Activated CD4-positive, alpha-beta T cell treated with anti-CD3 and anti-CD28 coated beads, Interleukin-10, Interleukin-2, amounts not matched to agents 100 ng/mL and 50 ng/mL, durations not matched to agents 16 hours and 8 hours (primary cell): ENCODE results near the gene DUSP12.
A peak's percentile ranks its signal among the peaks of the same experiment; 100 is the strongest.

Experiments
- DNase-seq: peaks from one replicate; pipeline ENCODE4 v3.0.0-alpha.2; 2020

DUSP12 gene

DNA sequence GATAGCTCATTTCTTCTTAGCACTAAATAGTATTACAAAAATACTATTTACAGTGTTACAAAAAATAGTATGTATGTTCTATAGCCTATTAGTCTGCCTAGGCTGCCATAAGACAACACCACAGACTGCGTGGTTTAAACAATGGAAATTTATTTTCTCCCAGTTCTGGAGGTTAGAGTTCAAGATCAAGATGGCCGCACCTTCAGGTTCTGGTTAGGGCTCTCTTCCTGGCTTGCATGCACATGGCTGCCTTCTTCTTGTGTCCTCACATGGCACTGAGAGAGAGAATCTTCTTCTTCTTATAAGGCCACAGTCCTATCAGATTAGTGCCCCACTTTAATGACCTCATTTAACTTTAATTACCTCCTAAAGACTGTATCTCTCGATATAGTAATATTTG is 20.7 kb downstream of the DUSP12 start:
- DNase-seq = no peak

DNA sequence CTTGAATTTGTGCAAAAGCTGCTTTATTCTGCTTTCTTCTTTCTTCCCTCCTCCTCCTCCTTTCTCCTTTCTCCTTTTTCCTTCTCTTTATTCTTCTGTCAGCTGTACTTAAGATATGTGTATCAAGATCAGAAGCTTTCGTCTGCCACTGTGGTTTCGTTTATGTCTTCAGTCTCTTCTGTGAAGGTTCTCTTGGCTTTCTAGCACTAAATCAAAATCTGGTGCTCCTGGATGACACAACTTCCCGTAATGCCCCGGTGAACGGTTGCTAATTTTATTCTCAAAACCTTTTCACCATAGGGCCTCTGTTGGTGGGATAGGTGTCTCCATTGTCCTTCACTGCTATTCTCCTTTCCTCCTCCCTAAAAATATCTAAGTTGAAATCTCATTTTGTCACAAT is 21.6 kb downstream of the DUSP12 start:
- peak; percentile 41 for DNase-seq

- no peak for DNase-seq
Observed at GRCh38 chr1:161771973-161772372, 22.4 kb downstream of the DUSP12 start.

DNA sequence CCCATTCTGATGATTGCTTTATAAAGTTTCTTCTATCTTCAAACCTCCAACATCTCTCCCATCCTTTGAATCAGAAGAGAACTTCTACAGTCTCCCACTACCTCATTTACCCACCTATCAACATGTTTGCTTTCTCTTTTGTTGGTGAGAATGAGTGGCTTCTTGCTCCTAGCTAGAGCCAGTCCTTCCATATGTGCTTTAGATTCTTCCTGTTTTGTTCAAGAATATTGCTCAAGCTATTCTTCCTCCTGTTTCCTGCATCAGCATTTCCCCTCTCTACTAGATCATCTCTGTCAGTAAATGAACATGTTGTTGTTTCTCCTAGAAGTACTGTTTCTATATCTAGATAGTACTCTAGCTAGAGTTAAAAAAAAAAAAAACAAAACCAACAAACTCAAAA is 22.8 kb downstream of the DUSP12 start:
- DNase-seq = peak; percentile 30

DNA sequence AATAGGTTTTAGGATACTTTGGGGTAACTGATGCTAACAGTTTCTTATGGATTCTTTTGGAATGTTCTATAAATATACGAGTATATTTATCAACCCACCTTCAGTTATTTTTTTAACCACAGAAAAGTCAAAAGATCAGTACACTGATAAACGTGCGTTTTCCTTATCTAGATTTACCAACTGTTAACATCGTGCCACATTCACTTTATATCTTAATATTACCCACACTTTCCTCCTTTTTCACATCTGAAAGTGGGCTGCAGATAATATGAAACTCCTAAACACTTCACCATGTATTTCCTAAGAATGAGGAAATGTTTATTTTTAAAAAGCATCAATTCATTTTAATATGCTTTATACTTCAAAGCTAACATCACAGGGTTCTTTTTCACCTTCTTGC is 24.2 kb downstream of the DUSP12 start:
- no peak for DNase-seq

- DNase-seq = no peak
Observed at GRCh38 chr1:161777261-161777660, 27.7 kb downstream of the DUSP12 start.

DNA sequence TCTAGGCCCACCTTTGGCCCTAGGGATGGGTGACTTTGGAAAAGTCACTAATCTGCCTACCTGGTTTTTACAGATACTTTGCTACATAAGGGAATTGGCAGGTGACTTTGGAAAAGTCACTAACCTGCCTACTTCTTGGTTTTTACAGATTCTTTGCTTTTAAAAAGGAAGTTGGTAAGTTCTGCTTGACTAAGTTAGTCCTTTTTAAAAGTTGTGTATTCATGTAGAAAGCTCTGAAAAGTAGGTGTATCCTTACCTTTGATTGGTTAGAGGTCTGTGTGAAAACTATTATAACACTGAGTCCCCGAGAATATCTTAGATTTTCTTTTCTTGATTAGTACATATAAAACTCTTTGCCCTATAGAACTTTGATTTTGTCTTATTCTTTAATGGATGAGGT is 28.9 kb downstream of the DUSP12 start:
- no peak for DNase-seq

- no peak for DNase-seq
Observed at GRCh38 chr1:161779393-161779792, 29.8 kb downstream of the DUSP12 start.

GRCh38 chr1:161781995-161782394 is 32.4 kb downstream of the DUSP12 start:
- no peak for DNase-seq

- DNase-seq = no peak
Observed at GRCh38 chr1:161782886-161783285, 33.3 kb downstream of the DUSP12 start.

DNA sequence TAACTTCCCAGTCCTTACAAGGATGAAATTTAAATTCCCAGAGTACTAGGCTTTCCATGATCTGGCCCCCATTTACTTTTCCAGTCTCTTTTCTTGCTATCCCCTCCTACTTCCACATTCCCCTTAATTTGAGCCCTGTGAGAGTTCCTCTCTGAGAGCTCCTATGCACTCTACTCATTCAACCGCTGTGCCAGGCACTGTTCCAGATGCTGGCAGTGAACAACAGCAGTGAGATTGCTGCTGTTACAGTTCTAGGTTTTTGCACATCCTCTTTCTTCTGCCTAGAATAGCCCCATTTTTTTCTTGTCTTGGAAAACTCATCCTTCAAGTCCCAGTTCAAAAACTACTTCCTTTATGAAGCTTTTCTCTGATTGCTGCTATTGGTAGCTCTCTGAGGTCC is 35.4 kb downstream of the DUSP12 start:
- DNase-seq = no peak

DNA sequence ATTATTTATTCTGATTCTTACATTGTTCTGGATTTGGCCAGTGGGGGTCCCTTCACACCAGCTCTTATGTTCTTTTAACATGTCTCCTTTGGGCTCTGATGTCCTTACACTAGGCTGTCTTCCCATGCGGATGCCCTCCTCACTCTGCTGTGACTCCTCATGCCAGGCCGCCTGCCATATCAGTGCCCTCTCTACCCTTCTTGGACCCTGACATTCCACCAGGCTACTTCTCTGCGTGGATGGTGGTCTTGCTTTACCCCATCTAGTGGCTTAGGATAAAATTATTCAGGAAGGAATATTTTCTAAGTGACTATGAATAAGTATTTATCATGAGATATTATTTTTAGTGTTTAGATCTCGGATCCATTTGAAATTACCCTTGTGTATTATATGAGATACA is 37.8 kb downstream of the DUSP12 start:
- DNase-seq = no peak

GRCh38 chr1:161790587-161791317 is 41.2 kb downstream of the DUSP12 start:
- peak; percentile 14 for DNase-seq

DNA sequence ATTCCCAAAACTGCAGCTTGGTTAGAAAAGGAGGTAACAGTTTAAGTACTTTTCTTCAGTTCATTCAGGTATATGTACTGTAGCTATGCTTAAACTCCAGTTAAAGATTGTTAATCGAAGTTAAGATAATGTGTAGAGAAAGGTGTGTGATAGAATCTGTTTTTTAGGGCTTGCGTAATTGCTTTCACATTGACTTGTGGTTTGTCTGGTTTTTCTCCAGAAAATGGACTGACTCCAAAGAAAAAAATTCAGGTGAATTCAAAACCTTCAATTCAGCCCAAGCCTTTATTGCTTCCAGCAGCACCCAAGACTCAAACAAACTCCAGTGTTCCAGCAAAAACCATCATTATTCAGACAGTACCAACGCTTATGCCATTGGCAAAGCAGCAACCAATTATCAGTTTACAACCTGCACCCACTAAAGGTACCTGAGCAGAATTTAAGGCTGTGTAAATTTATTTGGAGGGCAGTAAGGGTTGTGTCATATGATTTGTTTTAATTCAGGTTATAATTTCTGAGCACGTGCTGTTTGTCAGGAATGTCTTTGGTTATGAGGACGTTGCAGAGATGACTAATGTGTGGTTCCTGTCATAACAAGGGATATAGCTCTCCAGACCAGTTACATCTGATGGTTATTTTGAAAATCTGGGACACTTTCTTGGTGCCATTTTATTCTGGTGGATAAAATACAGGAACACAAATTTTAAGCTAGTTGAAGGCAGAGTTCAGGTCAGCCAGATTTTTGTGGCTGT is 42.5 kb downstream of the DUSP12 start:
- DNase-seq = peak; percentile 37

- DNase-seq = peak; percentile 85
Observed at GRCh38 chr1:161792740-161793139, 43.2 kb downstream of the DUSP12 start.

DNA sequence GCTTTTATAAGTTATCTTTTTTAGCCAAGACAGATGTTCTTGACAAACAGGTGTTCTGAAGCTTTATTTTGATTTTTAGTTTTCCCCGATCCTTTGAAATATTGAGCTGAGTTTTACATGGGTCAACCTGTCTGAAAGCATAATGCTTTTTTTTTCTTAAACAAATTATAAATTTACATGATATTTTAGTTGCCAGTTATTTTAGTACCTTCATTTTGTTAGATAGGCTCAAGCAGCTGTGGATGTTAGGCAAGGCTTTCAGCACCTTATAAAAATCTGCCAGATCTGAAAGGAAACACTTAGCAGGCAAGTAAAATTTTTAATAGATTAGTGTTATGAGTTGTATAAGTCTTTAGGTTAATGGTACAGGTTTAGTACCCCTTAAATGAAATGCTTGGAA is 50.2 kb downstream of the DUSP12 start:
- no peak for DNase-seq

GRCh38 chr1:161801955-161802354 is 52.4 kb downstream of the DUSP12 start:
- no peak for DNase-seq

DNA sequence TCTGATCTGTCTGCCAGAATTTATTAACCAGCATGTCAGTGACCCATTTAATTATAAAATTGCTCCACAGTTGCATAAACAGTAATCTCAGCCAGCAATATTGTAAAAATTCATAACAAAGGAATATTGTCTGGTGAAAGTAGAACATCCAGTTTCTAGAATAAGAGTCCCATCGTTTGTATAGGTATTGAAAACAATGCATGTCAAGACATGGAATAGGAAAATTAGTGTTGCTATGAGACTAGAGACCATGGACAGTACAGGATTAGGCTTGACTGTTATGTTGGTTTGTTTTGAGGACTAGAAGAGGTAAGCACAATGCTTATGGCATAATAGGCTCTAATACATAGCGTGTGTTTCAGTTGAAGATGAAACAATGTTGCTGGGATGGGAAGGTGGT is 53.6 kb downstream of the DUSP12 start:
- DNase-seq = no peak

DNA sequence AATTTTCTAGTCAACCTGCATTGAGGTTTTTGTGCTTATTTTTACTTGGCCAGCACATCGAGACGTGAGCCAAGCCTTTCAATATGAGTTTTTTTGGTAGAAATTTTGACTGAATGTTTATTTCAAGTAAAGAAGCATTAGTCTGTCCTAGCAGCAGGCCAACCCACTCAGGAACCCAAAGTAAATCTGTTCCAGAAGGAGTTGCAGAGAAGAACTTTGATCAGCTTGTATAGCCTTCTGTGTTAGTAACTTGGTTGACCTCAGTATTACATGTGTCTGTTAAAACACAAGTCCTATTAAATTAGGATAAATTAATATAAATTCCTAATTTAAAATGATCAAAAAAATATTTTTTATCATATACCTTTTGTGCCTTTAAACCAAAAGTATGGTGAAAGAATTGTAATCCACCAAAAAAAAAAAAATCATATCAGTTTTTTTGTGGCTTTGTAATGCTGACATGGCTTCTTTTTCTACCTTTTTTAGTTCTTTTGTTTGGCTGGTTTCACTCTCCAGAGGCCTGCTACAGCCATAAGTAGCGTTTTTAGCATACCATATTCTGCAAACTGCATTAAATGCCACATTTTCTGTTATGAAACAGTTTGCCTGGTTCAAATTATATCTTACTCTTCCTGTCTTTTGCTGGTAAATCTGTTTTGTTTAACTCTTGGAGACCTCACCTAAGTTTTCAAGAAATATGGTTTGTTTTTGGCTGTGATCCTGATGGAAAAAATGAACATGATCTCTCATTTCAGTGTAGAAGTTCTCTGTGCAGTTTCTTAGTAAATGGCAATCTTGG is 56.0 kb downstream of the DUSP12 start:
- DNase-seq = peak; percentile 16
